Large intestine (tissue), 12 donors: ENCODE data around the gene RABEP2. TPM values are rescaled to one million over a fixed set of nuclear protein-coding genes. Genes with fewer than 3 reads are reported as not detected.
A peak's percentile ranks its signal among the peaks of the same experiment; 100 is the strongest.
"Not testable (repeated sequence)": the region's sequence is repeated elsewhere in the genome, so short reads cannot be mapped to it uniquely, and the experiment has no call there.

Experiments used
- DNase-seq, 2 donors: peaks; one replicate each; pipeline versions ENCODE4 v3.0.0 to v3.0.0-alpha.2; 2013
- H3K27ac ChIP-seq: one replicate; pipeline ENCODE4 v1.5.1; 2013; ENCODE audit warnings: low read length
- H3K27me3 ChIP-seq: 2 replicates; pipeline ENCODE4 v1.6.1; 2013; ENCODE audit warnings: low read length; ENCODE audit not compliant: control insufficient read depth, insufficient read depth
- H3K36me3 ChIP-seq: 2 replicates; pipeline ENCODE4 v1.6.1; 2013; ENCODE audit warnings: low read length; ENCODE audit not compliant: control insufficient read depth, insufficient read depth
- H3K4me1 ChIP-seq: one replicate; pipeline ENCODE4 v1.6.1; 2013; ENCODE audit warnings: low read length; ENCODE audit not compliant: control insufficient read depth, insufficient read depth
- H3K4me3 ChIP-seq: one replicate; pipeline ENCODE4 v1.5.1; 2013; ENCODE audit warnings: low read length
- H3K9me3 ChIP-seq: one replicate; pipeline ENCODE4 v1.6.1; 2013; ENCODE audit warnings: mild to moderate bottlenecking, low read depth, low read length, moderate library complexity; ENCODE audit not compliant: control insufficient read depth
- WGBS: methylation state at CpG from one replicate; pipeline ENCODE4 v1.1.5; 2013; ENCODE audit warnings: low lambda C conversion rate; ENCODE audit not compliant: insufficient coverage; 5-methylcytosine and 5-hydroxymethylcytosine counted together
- long read RNA-seq, 11 donors: transcript quantifications; one replicate each; lab custom pipeline, GENCODE V29; 2026
- polyA plus RNA-seq: library from polyadenylated mRNA; unstranded; fragments of 120-200 nt; gene quantifications from one replicate; pipeline ENCODE4 v1.2.1, GENCODE V29; 2013

The RABEP2 gene, protein sequence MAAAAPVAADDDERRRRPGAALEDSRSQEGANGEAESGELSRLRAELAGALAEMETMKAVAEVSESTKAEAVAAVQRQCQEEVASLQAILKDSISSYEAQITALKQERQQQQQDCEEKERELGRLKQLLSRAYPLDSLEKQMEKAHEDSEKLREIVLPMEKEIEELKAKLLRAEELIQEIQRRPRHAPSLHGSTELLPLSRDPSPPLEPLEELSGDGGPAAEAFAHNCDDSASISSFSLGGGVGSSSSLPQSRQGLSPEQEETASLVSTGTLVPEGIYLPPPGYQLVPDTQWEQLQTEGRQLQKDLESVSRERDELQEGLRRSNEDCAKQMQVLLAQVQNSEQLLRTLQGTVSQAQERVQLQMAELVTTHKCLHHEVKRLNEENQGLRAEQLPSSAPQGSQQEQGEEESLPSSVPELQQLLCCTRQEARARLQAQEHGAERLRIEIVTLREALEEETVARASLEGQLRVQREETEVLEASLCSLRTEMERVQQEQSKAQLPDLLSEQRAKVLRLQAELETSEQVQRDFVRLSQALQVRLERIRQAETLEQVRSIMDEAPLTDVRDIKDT
- 30.6 TPM for polyA plus RNA-seq
- long read RNA-seq, donor 1, partial matches to known transcripts = 0 of 2 reads
- long read RNA-seq, donor 1, other reads (novel, unspliced or antisense) = 0 of 2 reads
- long read RNA-seq, donor 2, partial matches to known transcripts = 304 of 318 reads
- long read RNA-seq, donor 2, other reads (novel, unspliced or antisense) = 10 of 318 reads
- long read RNA-seq, donor 3 = 0 reads
- long read RNA-seq, donor 4 = 0 reads
- long read RNA-seq, donor 5, partial matches to known transcripts = 0 of 2 reads
- long read RNA-seq, donor 5, other reads (novel, unspliced or antisense) = 0 of 2 reads
- long read RNA-seq, donor 6, partial matches to known transcripts = 118 of 125 reads
- long read RNA-seq, donor 6, other reads (novel, unspliced or antisense) = 6 of 125 reads
- long read RNA-seq, donor 7 = 0 reads
- long read RNA-seq, donor 8, partial matches to known transcripts = 0 of 3 reads
- long read RNA-seq, donor 8, other reads (novel, unspliced or antisense) = 0 of 3 reads
- long read RNA-seq, donor 9, partial matches to known transcripts = 0 of 2 reads
- long read RNA-seq, donor 9, other reads (novel, unspliced or antisense) = 0 of 2 reads
- long read RNA-seq, donor 10, partial matches to known transcripts = 5 of 5 reads
- long read RNA-seq, donor 10, other reads (novel, unspliced or antisense) = 0 of 5 reads
- long read RNA-seq, donor 11, partial matches to known transcripts = 0 of 1 reads
- long read RNA-seq, donor 11, other reads (novel, unspliced or antisense) = 0 of 1 reads

- Histone ChIP-seq H3K4me1 (peaks cover 19% of the 10 kb centered on the region), H3K9me3 (peaks cover 3% of the 10 kb centered on the region), H3K4me3 (peak within 1 kb of the TSS; percentile 93), H3K27ac (peak within 1 kb of the TSS; percentile 99), H3K27me3 (no peaks in the 10 kb centered on the region), H3K36me3 (peaks cover 6% of the 10 kb centered on the region)
- DNase-seq = peak; percentile 97 to 99
- no CpG with 5 or more reads among the region's 66 CpGs for WGBS
Measured at GRCh38 chr16:28924762-28925385, at the start of gene RABEP2. TSS of gene RABEP2 (minus strand) at chr16:28925238. CDS start at chr16:28925163, 75 bp downstream.

GRCh38 chr16:28974437-28975157 is 49.6 kb upstream of the RABEP2 start, which contains the start of gene SPNS1:
TSS of gene SPNS1 (plus strand) at chr16:28974778. CDS start at chr16:28975152, 374 bp downstream.
- no peaks in the 10 kb centered on the region for H3K9me3 ChIP-seq
- DNase-seq = peak; percentile 96 to 97
- no peaks in the 10 kb centered on the region for H3K27me3 ChIP-seq
- H3K4me3 ChIP-seq = peak within 1 kb of the TSS; percentile 83
- peak within 1 kb of the TSS; percentile 96 for H3K27ac ChIP-seq
- peaks cover 18% of the 10 kb centered on the region for H3K36me3 ChIP-seq
- peaks cover 12% of the 10 kb centered on the region for H3K4me1 ChIP-seq
- no CpG with 5 or more reads among the region's 60 CpGs for WGBS

GRCh38 chr16:28974007-28974436 is 49.0 kb upstream of the RABEP2 start:
- DNase-seq = peak; percentile 46 to 67
- no peaks in the 10 kb centered on the region for H3K9me3 ChIP-seq
- WGBS = no CpG with 5 or more reads among the region's 17 CpGs
- H3K27ac ChIP-seq = peak overlapping the region; percentile 96
- H3K36me3 ChIP-seq = peaks cover 13% of the 10 kb centered on the region
- peaks cover 12% of the 10 kb centered on the region for H3K4me1 ChIP-seq
- peak overlapping the region; percentile 83 for H3K4me3 ChIP-seq
- no peaks in the 10 kb centered on the region for H3K27me3 ChIP-seq

DNA sequence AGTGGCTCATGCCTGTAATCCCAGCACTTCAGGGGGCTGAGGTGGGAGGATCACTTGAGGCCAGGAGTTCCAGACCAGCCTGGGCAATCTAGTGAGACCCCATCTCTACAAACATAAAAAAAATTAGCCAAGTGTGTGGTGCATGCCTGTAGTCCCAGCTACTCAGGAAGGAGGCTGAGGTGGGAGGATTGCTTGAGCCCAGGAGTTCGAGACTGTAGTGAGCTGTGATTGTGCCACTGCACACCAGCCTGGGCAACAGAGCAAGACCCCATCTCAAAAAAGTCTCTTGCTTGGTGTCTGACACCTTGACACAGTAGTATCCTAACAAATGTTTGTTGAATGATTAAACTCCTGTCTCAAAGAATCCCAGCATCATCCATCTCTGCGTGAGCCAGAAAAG is 44.7 kb upstream of the RABEP2 start:
- H3K27me3 ChIP-seq, DNase-seq, H3K9me3 ChIP-seq, H3K27ac ChIP-seq, H3K4me3 ChIP-seq, H3K4me1 ChIP-seq, H3K36me3 ChIP-seq: not testable (repeated sequence)
- WGBS = no CpG with 5 or more reads among the region's 2 CpGs

DNA sequence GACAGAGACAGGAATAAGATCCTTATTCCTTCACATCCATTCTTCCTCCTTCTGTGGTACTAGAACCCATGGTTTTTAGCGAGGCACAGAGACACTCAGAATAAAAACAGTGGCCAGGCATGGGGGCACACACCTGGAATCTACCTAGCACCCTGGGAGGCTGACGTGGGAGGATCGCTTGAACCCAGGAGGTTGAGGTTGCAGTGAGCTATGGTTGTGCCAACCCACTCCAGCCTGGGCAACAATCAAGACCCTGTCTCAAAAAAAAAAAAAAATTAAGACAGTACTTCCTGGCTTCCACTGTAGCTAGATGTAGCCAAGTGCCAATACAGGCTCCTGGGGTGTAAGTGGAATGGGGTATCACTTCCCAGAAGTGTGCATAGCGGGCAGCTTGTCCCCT is 42.1 kb upstream of the RABEP2 start:
- Histone ChIP-seq H3K27ac (no peak overlapping the region), H3K4me1 (no peaks in the 10 kb centered on the region), H3K27me3 (no peaks in the 10 kb centered on the region), H3K9me3 (no peaks in the 10 kb centered on the region), H3K4me3 (no peak overlapping the region), H3K36me3 (peaks cover 29% of the 10 kb centered on the region)
- WGBS = no CpG with 5 or more reads among the region's 4 CpGs
- no peak for DNase-seq

DNA sequence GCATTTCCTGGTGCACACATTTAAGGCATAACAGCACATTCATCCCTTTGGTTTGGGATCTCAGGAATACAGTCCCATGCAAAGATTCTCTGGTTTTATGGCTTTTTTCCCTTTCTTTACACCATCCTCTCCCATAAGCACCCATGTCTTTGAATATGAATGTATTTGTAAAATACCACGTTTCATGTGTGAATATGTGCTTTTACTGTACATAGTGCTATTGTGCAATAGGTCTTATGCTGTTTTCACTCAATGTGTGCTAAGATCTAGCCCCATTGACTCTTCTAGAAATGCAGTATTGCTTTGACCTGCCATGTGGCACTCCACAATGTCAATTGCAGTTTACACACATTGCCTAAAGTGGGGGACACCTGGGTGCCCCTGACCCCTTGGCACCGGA is 39.5 kb upstream of the RABEP2 start:
- Histone ChIP-seq H3K27me3 (no peaks in the 10 kb centered on the region), H3K4me3 (no peak overlapping the region), H3K36me3 (peaks cover 47% of the 10 kb centered on the region), H3K9me3 (no peaks in the 10 kb centered on the region), H3K27ac (no peak overlapping the region), H3K4me1 (no peaks in the 10 kb centered on the region)
- no peak for DNase-seq
- WGBS = no CpG with 5 or more reads among the region's 2 CpGs

GRCh38 chr16:28964072-28964471 is 39.0 kb upstream of the RABEP2 start:
- no peak overlapping the region for H3K4me3 ChIP-seq
- no peaks in the 10 kb centered on the region for H3K27me3 ChIP-seq
- no peak overlapping the region for H3K27ac ChIP-seq
- no CpG with 5 or more reads among the region's 3 CpGs for WGBS
- H3K36me3 ChIP-seq = peaks cover 49% of the 10 kb centered on the region
- no peak for DNase-seq
- no peaks in the 10 kb centered on the region for H3K4me1 ChIP-seq
- H3K9me3 ChIP-seq = no peaks in the 10 kb centered on the region

- Histone ChIP-seq H3K9me3 (no peaks in the 10 kb centered on the region), H3K4me1 (no peaks in the 10 kb centered on the region), H3K36me3 (peaks cover 79% of the 10 kb centered on the region), H3K27ac (no peak overlapping the region), H3K27me3 (no peaks in the 10 kb centered on the region), H3K4me3 (no peak overlapping the region)
- no CpG with 5 or more reads among the region's 6 CpGs for WGBS
- DNase-seq = no peak
Measured at GRCh38 chr16:28958836-28959235, 33.8 kb upstream of the RABEP2 start.

DNA sequence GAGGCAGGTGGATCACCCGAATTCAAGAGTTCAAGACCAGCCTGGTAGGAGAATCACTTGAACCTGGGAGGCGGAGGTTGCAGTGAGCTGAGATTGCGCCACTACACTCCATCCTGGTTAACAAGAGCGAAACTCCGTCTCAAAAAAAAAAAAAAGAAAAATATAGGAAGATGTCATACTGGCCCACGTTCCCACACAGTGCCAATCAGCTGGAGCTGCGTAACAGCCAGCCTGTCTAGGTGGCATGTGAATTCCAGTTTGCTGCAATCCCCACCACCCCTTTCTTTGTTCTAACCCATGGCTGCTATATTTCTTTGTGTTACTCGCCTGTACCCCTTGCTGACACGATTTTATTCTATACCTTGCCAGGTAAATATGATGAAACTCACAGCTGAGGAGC is 33.2 kb upstream of the RABEP2 start:
- peaks cover 79% of the 10 kb centered on the region for H3K36me3 ChIP-seq
- WGBS = no CpG with 5 or more reads among the region's 9 CpGs
- H3K4me1 ChIP-seq = no peaks in the 10 kb centered on the region
- no peak overlapping the region for H3K27ac ChIP-seq
- no peaks in the 10 kb centered on the region for H3K9me3 ChIP-seq
- no peak overlapping the region for H3K4me3 ChIP-seq
- no peaks in the 10 kb centered on the region for H3K27me3 ChIP-seq
- DNase-seq = no peak
